NCI-H2107 treated with DMSO at 0.1 percent for 48 hours (cell line): ENCODE results near the gene MSI2.

Source experiments
- DNase-seq: peaks from one replicate; lab custom pipeline; 2025; ENCODE audit not compliant: unreplicated experiment; lab: John Stamatoyannopoulos, UW

Gene MSI2

DNA sequence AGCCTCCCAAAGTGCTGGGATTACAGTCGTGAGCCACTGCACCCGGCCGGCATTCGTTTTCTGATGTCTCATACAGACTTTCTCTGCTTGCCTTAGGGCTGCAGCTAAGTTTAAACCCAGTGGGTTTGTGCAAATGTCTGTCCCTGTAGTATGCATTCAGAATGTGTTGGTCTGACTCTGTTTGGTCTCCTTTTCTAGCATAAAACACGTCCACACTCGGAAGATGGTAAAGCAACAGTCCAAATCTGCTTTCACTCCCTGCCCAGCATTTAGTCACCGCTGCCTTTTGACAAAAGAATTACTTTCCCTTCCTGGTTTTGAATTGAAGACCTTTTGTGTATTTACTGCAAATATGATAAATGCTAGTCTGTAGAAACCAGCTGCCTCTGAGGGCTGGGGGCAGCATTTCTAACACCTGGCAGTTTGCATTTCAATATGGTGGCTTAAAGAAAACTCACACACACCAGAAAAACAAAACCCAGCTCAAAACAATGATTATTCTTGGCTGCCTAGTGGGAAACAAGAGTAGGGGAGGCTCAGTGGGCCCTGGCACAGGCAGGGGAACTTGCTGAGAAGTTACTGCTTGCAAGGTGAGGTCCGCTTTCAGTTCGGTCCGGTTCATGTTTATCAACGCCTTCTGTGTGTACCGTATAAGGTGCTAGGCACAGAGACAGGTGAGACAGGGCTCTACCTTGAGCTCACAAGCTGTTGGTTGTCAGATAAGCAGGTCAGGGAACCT, 56.9 kb downstream of the MSI2 start:
- DNase-seq: peak; percentile 75

DNA sequence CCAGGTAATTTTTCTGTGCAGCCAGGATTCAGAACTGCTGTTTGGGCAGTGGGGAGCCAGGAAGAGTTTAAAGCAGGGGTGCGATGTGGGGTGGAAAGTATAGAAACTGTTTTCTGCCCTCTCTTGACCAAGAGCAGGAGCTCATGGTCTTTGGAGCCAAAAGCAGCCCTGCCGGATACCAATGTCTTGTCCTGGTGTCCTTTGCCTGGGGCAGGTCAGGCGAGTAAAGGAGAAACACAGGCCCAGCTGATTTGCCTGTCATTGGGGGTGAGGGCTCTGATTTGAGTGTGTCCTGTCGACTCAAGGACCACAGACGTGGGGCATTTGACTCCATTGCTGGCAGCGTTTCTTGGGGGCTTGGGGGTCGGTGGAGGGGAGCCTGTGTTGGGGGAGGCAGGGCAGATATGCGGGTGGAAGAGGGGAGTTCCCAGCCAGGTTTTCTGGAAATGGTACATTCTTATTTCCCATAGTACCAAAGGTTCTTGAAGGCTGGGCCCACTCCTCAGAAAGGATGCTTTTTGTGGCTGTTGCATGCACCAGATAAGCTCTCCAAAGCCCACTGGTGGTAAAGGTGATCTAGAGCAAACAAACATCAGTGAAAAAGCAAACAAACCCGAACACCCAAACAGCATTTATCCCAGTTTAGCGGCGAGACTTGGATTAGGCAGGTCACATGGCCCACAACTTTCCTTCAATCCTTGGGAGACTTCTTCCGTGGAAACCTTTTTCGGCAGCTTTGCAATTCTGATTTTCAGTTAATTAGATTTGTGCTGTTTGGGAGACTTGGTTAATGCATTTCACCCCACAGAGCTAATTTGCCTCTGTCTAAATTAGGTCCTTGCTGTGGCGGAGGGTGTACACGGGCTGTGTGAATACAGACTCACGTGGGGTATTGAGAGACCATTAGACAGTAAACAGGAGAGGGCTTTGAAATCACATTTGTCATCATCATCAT, 59.0 kb downstream of the MSI2 start:
- DNase-seq: no peak

DNA sequence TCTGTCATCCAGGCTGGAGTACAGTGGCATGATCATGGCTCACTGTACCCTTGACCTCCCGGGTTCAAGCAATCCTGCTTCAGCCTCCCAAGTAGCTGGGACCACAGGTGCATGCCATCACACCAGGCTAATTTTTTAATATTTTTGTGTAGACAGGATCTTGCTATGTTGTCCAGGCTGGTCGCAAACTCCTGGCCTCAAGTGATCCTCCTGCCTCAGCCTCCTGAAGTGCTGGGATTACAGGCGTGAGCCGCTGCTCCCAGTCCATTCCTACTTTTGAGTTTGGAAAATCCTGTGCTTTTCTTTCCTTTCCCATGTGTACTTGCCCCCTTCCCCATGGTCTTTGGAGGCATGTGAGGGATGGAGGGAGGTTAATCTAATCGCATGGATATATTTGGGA, 60.0 kb downstream of the MSI2 start:
- DNase-seq: no peak

DNA sequence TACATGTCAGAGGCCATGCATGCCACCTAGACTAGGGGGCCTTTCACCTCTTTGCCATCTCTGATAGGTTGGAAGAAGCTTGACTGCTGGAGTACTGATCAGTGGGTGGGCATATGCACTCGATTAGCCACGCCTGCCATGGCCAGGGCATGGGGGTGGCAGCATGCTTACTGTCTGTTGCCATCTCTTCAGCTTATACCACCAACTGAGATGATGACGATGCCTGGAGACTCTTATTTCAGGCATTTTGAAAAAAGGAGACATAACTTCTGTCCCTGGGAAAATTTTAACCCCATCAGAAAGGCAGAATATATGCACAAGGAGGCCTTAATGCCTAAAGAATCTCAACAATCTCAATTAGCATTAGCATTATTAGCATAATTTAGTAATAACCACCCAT, 60.8 kb downstream of the MSI2 start:
- DNase-seq: no peak

DNA sequence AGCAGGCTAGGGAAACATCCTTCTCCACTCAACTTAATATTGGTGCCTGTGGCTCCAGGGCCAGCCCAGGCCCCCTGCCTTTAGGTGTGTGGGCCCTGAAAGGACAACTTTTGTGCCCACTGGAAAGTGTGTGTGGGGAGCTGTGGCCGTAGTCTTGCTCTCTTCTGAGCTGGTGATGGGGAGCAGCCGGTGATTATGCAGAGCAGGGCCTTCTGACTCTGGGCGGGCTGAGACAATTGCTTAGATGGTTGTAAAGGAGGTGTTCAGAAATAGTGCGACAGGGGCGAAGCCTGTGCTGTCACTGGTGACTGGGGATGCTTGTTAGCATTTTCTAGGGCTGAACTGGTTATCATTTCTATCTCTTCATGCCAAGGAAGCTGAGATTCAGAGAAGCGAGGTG, 62.6 kb downstream of the MSI2 start:
- DNase-seq: no peak

DNA sequence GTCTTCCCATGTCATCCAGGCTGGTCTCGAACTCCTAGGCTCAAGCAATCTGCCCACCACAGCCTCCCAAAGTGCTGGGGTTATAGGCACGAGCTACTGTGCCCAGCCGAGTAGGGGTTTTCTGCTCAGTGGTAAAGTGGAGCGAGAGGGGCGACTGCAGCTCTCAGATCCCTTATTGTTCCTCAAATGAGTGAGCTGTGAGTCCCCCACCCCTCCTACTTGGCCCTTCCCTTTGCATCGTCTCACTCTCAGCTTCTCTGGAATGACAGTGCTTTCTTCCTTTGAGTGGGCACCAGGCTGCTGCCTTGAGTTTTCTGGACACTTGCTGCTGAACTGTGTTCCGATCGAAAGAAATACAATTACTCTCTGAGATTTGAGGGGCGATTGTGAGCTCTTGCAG, 63.5 kb downstream of the MSI2 start:
- no peak for DNase-seq

DNA sequence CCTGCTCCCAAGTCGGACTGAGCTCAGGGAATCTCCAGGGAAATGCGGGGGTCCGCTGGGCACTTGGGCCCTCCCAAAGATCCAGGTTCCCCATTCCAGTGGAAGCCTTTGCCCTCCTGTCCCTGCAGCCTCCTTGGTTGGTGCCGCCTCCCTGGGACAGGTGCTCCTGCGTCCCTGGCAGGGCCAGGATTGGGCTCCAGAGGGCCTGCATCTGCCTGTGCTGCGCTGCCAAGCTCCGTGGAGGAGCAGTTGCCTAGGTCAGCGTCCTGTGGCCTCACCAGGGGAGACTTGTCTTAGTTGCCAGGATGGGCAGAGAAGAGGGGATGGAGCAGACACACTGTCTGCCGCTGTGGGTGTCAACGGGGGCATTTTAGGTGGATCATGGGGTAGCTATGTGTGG, 67.1 kb downstream of the MSI2 start:
- no peak for DNase-seq

DNA sequence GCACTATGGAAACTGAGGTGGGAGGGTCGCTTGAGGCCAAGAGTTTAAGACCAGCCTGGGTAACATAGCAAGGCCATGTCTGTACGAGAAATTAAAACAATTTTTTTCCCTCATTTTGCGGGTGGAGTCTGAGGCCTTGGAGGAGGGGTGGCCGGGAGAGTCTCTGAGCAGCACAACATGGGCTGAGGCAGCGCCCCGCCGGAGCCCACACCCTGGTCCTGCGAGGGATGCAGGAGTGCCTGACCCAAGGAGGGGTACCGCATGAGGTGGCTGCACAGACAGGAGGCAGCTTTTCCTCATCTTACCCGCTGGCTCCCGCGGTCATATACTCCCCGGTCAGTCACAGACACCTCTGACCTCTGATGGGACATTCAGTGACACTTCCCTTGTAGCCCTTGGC, 67.7 kb downstream of the MSI2 start:
- DNase-seq: no peak

DNA sequence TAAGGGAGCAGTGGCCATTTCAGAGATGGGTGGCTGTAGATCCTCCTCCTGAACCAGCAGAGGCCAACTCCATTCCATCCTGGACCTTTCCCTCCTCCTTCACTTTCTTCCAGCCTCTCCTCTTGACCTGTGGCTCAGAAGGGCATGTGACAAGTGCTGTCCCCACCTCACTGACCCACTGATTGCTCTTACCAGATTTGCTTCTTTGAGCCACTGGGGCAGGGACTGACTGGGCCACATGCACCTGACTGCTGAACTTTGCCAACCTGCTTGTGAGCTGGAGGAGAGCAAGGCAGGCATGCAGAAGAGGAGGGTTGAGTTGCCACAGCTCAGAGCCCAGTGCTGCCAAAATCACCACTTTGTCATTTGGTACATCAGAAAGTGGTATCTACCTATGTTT, 68.3 kb downstream of the MSI2 start:
- DNase-seq: no peak

DNA sequence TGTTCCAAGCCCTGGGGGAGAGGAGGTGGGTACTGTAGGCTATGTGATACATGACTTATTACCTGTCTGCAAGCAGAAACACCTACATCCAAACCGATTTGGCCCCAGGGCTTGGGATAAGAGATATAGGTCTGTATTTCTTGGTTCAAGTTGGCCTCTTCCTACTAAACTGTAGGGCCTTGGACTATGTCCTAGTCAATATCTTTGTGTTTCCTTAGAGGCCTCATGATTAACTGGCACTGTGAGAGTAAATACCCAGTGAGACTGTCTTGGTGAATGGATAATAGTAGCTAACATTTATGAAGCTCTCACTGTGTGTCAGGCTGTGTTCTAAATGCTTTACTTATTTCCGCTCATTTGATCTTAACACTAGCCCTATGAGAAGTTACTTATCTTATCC, 70.0 kb downstream of the MSI2 start:
- no peak for DNase-seq

DNA sequence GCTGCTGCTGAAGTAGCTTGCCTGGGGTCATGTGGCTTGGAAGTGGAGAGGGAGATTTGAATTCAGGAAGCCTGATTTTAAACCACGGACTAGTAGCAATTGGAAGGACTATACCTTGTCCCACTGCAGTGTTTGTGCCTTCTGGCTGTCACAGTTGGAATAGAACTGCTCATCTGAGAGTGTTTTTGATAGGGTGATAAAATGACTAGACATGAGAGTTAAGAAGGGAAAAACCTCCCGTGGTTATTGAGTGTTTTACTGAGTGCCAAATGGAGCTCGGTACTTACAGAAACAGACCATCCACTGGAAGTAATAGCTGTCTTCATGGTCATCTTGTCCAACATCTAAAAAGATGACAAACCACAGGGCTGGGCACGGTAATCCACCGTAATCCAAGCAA, 70.4 kb downstream of the MSI2 start:
- no peak for DNase-seq

DNA sequence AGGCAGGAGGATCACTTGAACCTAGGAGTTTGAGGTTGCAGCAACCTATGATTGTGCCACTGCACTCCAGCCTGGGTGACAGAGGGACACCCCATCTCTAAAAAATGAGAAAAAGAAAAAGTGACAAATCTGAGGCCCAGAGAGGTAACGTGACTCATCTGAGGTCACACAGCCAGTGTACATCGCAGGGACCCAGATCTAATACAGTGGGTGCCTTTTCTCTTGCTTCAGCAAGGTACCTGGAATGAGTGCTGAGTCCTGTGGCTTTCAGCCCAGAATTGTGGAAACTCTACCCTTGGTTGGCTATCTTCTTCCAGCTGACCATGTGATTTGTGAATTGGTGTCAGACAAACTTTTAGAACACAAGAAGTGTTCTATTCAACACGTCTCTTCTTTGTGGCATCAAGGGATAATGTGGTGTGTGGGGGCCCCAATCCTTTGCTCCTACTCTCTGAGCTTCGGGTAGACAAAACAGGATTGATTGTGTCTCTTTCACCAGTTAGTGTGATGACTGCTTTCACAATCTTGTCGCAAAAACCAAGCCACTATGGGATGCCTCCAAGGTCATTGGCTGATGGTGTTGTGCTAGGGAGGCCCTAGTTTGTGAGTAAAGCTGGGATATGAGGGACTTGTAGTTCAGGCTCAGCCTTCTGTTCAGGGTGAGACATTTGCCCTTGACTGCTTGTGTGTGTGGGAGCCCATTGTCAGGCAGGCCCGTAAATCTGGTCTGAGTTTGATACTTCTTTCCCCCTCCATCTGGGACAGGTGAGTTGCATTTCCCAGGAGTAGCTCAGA, 71.0 kb downstream of the MSI2 start:
- DNase-seq: no peak

DNA sequence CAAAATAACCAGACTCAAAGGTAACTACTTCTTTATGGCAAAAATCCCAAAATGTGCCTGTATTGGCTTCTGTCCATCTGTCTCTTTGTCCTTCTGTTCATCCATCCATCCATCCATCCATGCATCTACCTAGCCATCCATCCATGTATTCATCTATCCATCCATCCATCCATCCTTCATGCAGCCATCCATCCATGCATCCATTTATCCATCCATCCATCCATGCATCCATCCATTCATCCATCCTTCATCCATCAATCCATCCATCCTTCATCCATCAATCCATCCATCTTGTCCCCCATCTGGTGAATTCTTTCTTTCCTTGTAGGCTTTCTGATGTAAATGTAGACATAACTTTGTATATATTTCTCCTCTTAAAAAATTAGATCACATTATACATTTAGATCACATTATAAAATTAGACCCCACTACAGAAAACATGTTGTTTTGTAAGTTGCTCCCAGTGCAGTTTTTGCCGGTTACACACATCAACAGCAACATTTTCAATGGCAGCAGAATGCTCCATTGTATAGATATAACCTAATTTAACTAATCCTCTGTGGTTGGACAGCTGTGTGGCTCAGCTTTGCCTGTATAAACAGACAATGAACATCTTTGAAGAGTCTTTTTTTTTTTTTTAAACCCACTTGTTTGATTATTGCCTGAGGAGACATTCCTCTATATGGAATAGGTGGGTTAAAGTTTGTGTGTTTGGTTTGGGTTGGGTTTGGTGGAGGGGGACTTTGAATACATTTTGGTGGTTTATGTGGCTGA, 72.0 kb downstream of the MSI2 start:
- no peak for DNase-seq

DNA sequence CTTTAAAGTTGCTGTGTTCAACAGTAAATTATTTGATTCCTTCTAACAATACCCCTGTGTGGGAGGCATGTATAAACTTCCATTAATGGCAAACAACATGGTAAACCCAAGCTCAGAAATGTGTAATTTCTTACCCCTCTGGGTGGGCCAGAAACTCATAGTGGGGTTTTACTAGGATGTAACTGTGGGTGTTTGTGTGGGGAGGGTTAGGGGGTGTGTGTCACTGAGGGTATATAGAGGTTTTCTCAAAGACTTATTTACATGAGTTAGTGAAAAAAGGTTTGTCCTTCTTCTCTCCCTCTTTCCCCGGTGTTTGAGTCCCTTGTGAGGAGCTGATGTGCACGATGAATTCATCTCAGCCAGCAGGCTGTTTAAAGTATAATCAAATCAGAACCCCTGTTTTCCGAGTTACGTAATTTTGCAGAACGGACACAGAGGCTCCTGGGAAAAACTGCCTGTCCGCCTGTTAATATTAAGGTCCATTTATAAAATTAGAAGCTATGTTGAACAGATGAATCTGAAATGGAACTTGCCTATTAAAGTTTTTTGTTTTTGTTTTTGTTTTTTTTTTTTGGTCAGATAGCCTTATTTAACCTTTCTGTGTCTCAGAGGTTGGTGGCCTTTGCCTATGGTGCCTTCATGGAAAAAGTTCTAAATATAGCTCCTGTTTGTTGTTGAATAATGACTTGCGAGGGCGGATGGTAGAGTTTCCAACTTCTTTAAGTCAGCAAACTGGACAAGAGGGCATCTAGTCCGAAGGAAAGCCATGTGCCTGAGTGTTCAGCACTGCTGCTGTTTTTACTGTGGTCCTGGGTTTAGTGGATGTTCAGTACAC, 73.3 kb downstream of the MSI2 start:
- no peak for DNase-seq

DNA sequence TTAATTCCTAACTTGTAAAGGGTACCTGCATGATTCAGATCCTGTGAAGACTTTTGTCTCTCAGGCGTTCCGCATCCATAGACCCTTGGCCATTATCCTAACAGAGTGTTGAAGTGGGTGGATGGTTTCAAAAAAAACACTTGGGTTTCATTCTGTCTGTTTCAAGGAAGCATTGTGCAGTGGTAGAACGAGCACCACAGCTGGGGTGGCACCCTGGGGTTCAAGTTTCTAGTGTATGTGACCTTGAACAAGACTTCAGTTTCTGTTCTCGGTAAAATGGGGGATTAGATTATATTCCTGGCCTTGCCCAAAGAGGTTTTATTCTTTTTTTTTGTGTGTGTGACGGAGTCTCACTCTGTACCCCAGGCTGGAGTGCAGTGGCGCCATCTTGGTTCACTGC, 74.3 kb downstream of the MSI2 start:
- no peak for DNase-seq

DNA sequence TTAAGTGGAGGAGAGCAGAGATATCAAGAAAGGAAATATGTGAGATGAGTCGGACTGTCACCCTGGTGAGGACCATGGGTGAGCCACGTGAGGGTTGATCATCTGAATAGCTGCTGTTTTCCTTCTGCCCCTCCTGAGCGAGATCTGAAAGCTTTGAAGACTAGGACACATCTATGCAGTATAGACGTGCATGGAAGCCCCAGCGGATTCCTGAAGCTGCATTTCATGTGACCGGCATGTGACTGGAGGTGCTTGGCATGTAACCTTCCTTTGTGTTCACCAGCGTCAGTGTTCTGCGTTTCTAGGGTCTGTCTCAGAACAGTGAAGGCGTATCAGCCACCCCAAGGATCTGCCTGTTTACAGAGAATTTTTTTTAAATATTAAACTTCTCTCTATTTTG, 75.1 kb downstream of the MSI2 start:
- no peak for DNase-seq

DNA sequence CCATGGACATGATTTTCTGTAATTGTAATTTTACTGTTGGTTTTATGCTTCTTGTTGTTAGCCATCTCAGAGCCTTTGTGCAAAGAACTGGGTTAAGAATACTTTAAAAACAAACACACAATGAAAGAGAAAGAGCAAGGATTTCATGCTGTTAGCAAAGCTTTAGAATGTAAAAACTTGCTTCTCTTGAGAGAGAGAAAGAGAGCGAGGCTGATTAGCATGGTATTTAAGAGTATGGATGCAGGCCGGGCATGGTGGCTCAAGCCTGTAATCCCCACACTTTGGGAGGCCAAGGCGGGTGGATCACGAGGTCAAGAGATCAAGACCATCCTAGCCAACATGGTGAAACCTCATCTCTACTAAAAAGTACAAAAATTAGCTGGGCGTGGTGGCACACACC, 76.2 kb downstream of the MSI2 start:
- DNase-seq: no peak

DNA sequence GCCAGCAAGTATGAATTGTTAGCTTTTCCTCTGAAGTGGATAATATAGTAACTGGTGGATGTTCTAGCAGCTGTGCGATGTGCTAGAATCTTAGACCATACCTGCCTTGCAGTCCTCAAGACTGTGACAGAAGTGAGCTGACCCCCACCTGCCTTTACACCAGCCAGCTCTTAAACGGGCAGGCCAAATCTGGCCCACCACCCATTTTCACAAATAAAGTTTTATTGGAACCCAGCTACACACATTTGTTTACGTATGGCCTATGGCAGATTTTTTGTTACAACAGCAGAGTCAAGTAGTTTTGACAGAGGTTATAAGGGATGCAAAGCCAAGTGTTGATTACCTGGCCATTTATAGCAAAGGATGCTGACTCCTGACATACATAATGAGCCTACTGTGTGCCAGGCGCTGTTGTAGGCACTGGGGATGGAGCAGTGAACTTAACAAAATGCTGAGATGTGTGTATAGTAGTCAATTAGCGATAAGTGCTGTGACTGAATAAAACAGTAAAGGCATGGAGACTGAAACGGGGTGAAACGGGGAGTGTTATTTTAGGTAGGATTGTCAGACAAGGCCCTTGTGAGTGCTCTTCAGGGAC, 79.0 kb downstream of the MSI2 start:
- no peak for DNase-seq

DNA sequence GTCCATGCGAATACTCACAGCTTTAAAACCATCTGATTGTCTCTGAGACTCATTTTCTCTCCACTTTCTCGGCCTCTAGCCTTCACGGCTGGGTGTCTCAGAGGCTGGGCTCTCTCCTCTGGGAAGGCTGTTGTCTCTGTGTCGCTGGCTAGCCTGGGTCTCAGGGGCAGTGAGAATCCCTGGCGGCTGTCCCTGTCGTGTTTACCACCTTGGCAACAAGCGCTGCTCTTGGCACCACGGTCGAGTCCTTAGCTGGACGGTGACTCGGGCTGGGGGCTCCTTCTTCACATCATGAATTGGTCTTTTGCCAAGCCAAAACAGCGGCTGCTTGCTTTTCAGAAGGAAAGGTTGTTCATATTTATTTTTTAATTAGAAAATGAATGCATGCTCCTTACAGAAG, 81.1 kb downstream of the MSI2 start:
- no peak for DNase-seq
